BLaER1 treated with 17β-estradiol and CSF1 and Interleukin-3, amounts not matched to agents 10 nM and 100 nM (cell line): ENCODE data around the gene KLHDC4.
"Not testable (repeated sequence)": the region's sequence is repeated elsewhere in the genome, so short reads cannot be mapped to it uniquely, and the experiment has no call there.

Experiments used
- H3K27ac ChIP-seq, 11 experiments: shearing (Covaris generic); formaldehyde crosslinking; 2 replicates each; pipeline ENCODE4 v1.8.1; 2022
- H3K27me3 ChIP-seq, 11 experiments: shearing (Covaris generic); formaldehyde crosslinking; 2 replicates each; pipeline ENCODE4 v1.8.1; 2022
- H3K36me3 ChIP-seq, 11 experiments: shearing (Covaris generic); formaldehyde crosslinking; 2 replicates each; pipeline ENCODE4 v1.8.1; 2022
- H3K4me1 ChIP-seq, 10 experiments: shearing (Covaris generic); formaldehyde crosslinking; 2 replicates each; pipeline ENCODE4 v1.8.1; 2022
- H3K4me2 ChIP-seq, 11 experiments: shearing (Covaris generic); formaldehyde crosslinking; 2 replicates each; pipeline ENCODE4 v1.8.1; 2022
- H3K4me3 ChIP-seq, 10 experiments: shearing (Covaris generic); formaldehyde crosslinking; 2 replicates each; pipeline ENCODE4 v1.8.1; 2022
- H3K9ac ChIP-seq, 11 experiments: shearing (Covaris generic); formaldehyde crosslinking; 2 replicates each; pipeline ENCODE4 v1.8.1; 2022
- H3K9me3 ChIP-seq, 11 experiments: shearing (Covaris generic); formaldehyde crosslinking; replicated peaks in 1 of 11; 2 replicates each; pipeline ENCODE4 v1.8.1; 2022
- H4K20me1 ChIP-seq, 11 experiments: shearing (Covaris generic); formaldehyde crosslinking; 2 replicates each; pipeline ENCODE4 v1.8.1; 2022
- Cebpa-rat ChIP-seq, 11 experiments: shearing (Covaris generic); IDR thresholded peaks; 2 replicates each; pipeline ENCODE4 v1.8.1; 2022

KLHDC4 gene

DNA sequence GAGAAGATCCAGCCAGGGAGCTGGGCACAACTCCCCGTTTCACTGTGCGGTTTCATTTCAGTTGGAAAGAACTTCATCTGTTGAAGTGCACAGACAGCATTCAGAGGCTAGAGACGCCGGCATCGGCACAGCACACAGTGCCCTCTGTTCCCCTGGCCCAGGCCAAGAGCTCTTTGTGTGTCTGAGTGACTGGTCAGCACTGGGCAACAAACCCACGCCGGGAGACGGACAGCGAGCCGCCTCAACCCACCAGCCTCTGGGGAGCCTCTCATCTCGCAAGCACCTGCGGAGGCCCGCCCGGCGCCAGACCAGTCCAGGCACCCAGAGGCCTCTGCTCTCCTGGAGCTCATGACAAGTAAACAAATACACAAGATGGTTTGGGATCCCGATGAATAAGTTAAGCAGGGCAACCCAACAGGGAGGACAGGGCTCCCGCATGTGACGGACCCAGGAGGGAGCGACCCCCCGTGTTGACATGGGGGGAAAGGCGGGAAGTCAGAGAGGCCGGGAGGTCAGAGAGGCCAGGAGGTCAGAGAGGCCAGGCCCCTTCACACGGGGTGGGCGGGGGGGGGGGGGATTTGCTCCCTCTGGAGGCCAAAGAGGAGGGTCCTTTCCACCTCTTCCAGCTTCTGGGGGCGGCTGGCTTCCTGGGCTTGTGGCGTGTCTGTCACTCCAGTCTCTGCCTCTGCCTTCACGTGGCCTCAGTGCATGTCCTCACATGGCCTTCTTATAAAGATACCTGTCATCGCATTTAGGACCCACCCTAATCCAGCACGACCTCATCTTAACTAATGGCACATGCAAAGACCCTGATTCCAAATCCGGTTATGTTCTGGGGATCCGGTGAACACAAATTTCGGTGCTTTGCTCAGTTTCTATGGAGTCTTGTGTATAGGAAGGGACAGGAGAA, 25.8 kb upstream of the KLHDC4 start:
- peak overlapping the region in 5 of 11 experiments; percentile 22 to 87 (median 54); a peak in 10 of 22 replicates for H3K27ac ChIP-seq
- peaks cover 0 to 20% (median 0%) of the 10 kb centered on the region in 11 experiments; a peak in 4 of 22 replicates for H3K27me3 ChIP-seq
- peak overlapping the region in 8 of 11 experiments; percentile 77 to 98 (median 87); a peak in 13 of 22 replicates for H3K4me2 ChIP-seq
- peak overlapping the region in 2 of 11 experiments; percentile 22 to 30; a peak in 2 of 22 replicates for H3K9ac ChIP-seq
- no peaks in the 10 kb centered on the region for H4K20me1 ChIP-seq
- H3K36me3 ChIP-seq, result no peaks in the 10 kb centered on the region
- no peak for TF ChIP-seq Cebpa-rat (IDR thresholded peaks at IDR 0.05)
- no peaks in the 10 kb centered on the region for H3K9me3 ChIP-seq
- no peak overlapping the region for H3K4me3 ChIP-seq
- H3K4me1 ChIP-seq, result peaks cover 19 to 72% (median 61%) of the 10 kb centered on the region in 10 experiments

DNA sequence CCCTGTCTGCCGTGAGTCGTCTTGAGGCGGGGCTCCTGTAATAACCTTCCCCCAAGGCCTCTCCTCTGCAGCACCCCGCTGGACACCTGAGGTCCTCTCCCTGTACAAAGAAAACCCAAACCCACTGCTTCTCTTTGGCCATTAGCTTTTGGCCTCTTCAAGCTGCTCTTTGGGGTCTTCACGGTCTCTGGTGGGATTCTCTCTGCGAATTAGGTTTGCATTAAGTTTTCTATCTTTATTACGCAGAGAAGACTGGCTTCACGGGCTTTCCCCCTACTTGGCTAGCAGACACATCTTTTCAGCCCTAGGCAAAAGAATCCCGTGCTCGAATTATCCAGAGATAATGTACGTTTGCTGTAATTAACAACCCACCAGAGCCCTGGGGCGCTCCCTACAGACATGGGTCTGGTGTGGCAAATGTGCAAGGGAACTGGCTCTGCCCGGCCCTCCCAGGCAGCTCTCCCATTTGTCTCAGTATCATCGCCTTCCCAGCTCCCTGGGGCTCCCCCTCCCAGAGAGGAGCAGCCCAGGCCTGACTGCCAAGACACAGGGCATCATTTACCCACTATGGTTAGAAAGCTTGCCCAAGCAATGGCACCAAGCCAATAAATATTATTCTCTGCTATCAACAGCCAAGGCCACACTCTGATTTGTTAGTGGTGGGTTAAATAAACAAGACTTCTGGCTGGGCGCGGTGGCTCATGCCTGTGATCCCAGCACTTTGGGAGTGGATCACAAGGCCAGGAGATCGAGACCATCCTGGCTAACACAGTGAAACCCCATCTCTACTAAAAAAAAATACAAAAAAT, 24.7 kb upstream of the KLHDC4 start:
- Histone ChIP-seq H3K4me2 (peak overlapping the region in 8 of 11 experiments; percentile 4 to 42 (median 34); a peak in 9 of 22 replicates), H3K27ac (peak overlapping the region in 5 of 11 experiments; percentile 17 to 64 (median 50); a peak in 6 of 22 replicates), H3K4me1 (peaks cover 19 to 67% (median 58%) of the 10 kb centered on the region in 10 experiments), H3K4me3 (no peak overlapping the region), H3K9me3 (no peaks in the 10 kb centered on the region), H4K20me1 (no peaks in the 10 kb centered on the region), H3K9ac (peak overlapping the region in 1 of 11 experiments; percentile 30; a peak in 3 of 22 replicates), H3K36me3 (no peaks in the 10 kb centered on the region), H3K27me3 (peaks cover 0 to 16% (median 0%) of the 10 kb centered on the region in 11 experiments; a peak in 4 of 22 replicates)
- no peak for TF ChIP-seq Cebpa-rat (IDR thresholded peaks at IDR 0.05)

DNA sequence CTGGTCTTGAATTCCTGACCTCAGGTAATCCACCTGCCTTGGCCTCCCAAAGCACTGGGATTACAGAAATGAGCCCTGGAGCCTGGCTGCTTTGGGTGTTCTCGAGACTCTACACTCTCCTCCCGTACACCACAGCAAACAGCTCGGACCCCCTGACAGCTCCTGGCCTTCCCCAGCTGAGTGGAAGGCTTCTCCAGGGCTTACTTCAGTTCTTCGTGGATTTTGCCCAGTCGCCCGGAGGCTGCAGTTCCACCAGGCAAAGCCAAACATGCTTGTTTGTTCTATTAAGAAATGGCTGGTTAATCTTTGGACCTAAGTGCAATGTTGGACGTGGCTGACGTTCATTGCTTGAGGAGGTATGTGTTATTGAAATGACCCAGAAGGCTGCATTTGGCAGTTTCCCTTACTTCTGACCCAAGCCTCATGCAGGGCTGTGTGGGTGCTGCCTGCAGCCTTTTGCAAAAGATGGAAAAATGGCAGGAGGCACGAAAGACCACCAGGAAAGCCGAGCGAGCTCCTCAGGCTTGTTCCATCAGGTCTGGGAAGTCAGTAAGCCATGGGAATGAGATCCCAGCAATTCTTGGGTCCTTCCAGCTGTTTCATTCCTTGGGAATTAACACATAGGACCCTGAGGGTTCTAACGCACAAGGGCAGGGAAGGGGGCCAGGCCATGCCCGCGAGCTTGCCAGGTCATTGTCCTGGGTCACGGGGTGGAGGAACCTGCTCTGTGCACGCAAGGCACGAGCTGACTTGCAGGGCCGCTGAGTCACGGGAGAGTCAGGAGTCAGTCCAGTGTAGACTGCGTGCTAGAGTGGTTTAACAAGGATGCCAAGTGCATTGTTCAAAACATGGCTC, 23.9 kb upstream of the KLHDC4 start:
- Histone ChIP-seq H3K4me2 (peak overlapping the region in 4 of 11 experiments; percentile 4 to 38 (median 34); a peak in 5 of 22 replicates), H3K36me3 (no peaks in the 10 kb centered on the region), H3K27ac (peak overlapping the region in 2 of 11 experiments; percentile 41 to 64; a peak in 2 of 22 replicates), H4K20me1 (no peaks in the 10 kb centered on the region), H3K9me3 (no peaks in the 10 kb centered on the region), H3K9ac (no peak overlapping the region), H3K27me3 (peaks cover 0 to 17% (median 0%) of the 10 kb centered on the region in 11 experiments; a peak in 4 of 22 replicates), H3K4me1 (peaks cover 15 to 67% (median 58%) of the 10 kb centered on the region in 10 experiments), H3K4me3 (no peak overlapping the region)
- no peak for TF ChIP-seq Cebpa-rat (IDR thresholded peaks at IDR 0.05)

DNA sequence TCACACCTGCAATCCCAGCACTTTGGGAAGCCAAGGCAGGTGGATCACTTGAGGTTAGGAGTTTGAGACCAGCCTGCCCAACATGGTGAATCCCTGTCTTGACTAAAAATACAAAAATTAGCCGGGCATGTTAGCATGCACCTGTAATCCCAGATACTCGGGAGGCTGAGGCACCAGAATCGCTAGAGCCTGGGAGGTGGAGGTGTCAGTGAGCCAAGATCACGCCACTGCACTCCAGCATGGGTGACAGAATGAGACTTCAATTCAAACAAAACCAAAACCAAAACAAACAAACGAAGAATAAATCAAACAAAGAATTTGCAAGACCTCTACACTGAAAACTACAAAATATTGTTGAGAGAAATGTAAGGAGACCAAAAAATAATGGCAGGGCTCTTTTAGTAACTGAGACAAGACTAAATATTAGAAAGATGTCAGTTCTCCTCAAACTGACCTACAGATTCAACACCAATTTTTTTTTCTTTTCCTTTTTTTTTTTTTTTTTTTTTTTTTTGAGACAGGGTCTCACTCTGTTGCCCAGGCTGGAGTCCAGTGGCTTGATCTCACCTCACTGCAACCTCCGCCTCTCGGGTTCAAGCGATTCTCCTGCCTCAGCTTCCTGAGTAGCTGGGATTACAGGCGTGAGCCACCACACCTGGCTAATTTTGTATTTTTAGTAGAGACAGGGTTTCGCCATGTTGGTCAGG, 23.1 kb upstream of the KLHDC4 start:
- Histone ChIP-seq H3K4me2 (peak overlapping the region in 1 of 11 experiments; percentile 15; a peak in 1 of 22 replicates), H3K27me3 (peaks cover 0 to 15% (median 0%) of the 10 kb centered on the region in 11 experiments; a peak in 4 of 22 replicates), H3K4me1 (peaks cover 12 to 67% (median 58%) of the 10 kb centered on the region in 10 experiments)
- not testable (repeated sequence) for H3K36me3 ChIP-seq, H3K9me3 ChIP-seq, H4K20me1 ChIP-seq, H3K9ac ChIP-seq, H3K4me3 ChIP-seq, H3K27ac ChIP-seq

DNA sequence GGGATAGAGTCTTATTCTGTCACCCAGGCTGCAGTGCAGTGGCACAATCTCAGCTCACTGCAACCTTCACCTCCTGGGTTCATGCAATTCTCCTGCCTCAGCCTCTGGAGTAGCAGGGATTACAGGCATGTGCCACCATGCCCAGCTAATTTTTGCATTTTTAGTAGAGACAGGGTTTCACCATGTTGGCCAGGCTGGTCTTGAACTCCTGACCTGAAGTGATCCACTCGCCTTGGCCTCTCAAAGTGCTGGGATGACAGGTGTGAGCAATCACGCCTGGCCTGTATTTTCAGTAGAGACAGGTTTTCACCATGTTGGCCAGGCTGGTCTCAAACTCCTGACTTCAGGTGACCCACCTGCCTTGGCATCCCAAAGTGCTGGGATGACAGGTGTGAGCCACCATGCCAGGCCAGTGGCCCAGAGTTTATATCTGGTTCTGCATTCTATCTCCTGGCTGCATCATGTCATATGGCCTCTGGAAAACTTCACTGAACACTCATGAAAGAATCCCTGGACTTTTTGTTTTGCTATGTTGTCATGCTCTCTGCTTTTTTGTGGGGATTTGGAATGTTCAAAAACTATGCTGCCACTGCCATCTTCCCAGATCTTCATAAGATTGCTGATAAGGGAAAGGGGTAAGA, 21.8 kb upstream of the KLHDC4 start:
- not testable (repeated sequence) for H3K36me3 ChIP-seq, H3K27ac ChIP-seq

DNA sequence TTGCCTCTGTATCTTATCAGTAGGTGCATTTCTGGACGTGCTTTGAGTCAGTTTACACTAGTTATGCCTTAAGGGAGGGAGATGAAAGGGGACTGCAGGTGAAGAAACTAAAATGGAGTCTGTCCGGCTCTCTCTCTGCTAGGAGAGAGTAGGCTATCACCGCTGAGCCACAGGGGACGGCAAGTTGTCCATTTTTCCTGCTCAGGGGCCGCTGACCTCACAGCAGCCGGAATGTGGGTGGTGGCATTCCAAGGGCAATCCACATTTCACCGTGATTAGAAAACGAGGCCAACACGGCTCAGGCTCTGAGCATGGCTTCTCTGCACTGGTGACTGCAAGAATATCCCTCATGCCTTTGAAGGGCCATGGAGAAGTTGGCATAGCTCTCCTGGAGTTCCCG, 19.0 kb upstream of the KLHDC4 start:
- no peak for TF ChIP-seq Cebpa-rat (IDR thresholded peaks at IDR 0.05)
- H3K36me3 ChIP-seq, result no peaks in the 10 kb centered on the region
- peak overlapping the region in 1 of 11 experiments; percentile 27; a peak in 1 of 22 replicates for H3K9ac ChIP-seq
- H3K4me3 ChIP-seq, result no peak overlapping the region
- H4K20me1 ChIP-seq, result no peaks in the 10 kb centered on the region
- H3K27me3 ChIP-seq, result peaks cover 0 to 22% (median 0%) of the 10 kb centered on the region in 11 experiments; a peak in 4 of 22 replicates
- peak overlapping the region in 2 of 11 experiments; percentile 20 to 35; a peak in 4 of 22 replicates for H3K27ac ChIP-seq
- peak overlapping the region in 9 of 11 experiments; percentile 31 to 97 (median 92); a peak in 17 of 22 replicates for H3K4me2 ChIP-seq
- peaks cover 43 to 65% (median 60%) of the 10 kb centered on the region in 10 experiments for H3K4me1 ChIP-seq
- no peaks in the 10 kb centered on the region for H3K9me3 ChIP-seq

More for the DNA sequence above, 21.8 kb upstream of the KLHDC4 start:
- not testable (repeated sequence) for H3K9me3 ChIP-seq, H3K4me3 ChIP-seq, H4K20me1 ChIP-seq, H3K4me2 ChIP-seq, H3K9ac ChIP-seq
- Histone ChIP-seq H3K27me3 (peaks cover 0 to 22% (median 0%) of the 10 kb centered on the region in 11 experiments; a peak in 4 of 22 replicates), H3K4me1 (peaks cover 18 to 67% (median 58%) of the 10 kb centered on the region in 10 experiments)

DNA sequence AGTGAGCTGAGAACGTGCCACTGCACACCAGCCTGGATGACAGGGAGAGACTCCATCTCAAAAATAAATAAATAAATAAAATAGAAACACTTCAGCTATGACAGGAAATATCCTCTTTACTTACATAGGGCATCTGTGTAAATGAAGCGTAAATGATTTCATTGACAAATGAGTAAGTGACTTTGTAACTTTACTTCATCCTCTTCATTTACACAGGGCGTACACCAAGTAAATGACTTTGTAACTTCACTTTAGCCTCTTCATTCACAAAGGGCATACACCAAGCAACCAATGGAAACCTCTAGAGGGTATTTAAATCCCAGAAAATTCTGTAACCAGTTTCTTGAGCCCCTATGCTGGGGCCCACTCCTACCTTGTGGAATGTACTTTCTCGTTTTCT, 16.2 kb upstream of the KLHDC4 start:
- H3K4me1 ChIP-seq, result peaks cover 61 to 86% (median 83%) of the 10 kb centered on the region in 10 experiments
- peak overlapping the region; percentile 85 to 99 (median 95) for H3K4me2 ChIP-seq
- H3K27me3 ChIP-seq, result peaks cover 0 to 22% (median 0%) of the 10 kb centered on the region in 11 experiments; a peak in 4 of 22 replicates
- H3K9ac ChIP-seq, result peak overlapping the region in 8 of 11 experiments; percentile 46 to 95 (median 76); a peak in 12 of 22 replicates
- H4K20me1 ChIP-seq, result no peaks in the 10 kb centered on the region
- H3K9me3 ChIP-seq, result no peaks in the 10 kb centered on the region
- peak overlapping the region in 9 of 11 experiments; percentile 85 to 99 (median 96); a peak in 17 of 22 replicates for H3K27ac ChIP-seq
- no peak for TF ChIP-seq Cebpa-rat (IDR thresholded peaks at IDR 0.05)
- H3K36me3 ChIP-seq, result no peaks in the 10 kb centered on the region
- peak overlapping the region in 1 of 10 experiments; percentile 19; a peak in 1 of 20 replicates for H3K4me3 ChIP-seq
